Choroid plexus epithelial cell (primary cell): Measurements from ENCODE around the gene HDAC7.
"Not testable (repeated sequence)": the region's sequence is repeated elsewhere in the genome, so short reads cannot be mapped to it uniquely, and the experiment has no call there.

Experiments used
- DNase-seq: peaks from one replicate; pipeline ENCODE4 v3.0.0-alpha.2; 2010; ENCODE audit warnings: low read depth
- H3K4me3 ChIP-seq: 2 replicates; pipeline ENCODE4 v1.5.1; 2011; ENCODE audit warnings: low read depth, mild to moderate bottlenecking, control low read depth, low read length, moderate library complexity
- CTCF ChIP-seq: conservative IDR thresholded peaks from 2 replicates; pipeline ENCODE4 v1.5.1; 2011; ENCODE audit warnings: low read depth, mild to moderate bottlenecking, control low read depth, inconsistent platforms, low read length, moderate library complexity

HDAC7 gene

DNA sequence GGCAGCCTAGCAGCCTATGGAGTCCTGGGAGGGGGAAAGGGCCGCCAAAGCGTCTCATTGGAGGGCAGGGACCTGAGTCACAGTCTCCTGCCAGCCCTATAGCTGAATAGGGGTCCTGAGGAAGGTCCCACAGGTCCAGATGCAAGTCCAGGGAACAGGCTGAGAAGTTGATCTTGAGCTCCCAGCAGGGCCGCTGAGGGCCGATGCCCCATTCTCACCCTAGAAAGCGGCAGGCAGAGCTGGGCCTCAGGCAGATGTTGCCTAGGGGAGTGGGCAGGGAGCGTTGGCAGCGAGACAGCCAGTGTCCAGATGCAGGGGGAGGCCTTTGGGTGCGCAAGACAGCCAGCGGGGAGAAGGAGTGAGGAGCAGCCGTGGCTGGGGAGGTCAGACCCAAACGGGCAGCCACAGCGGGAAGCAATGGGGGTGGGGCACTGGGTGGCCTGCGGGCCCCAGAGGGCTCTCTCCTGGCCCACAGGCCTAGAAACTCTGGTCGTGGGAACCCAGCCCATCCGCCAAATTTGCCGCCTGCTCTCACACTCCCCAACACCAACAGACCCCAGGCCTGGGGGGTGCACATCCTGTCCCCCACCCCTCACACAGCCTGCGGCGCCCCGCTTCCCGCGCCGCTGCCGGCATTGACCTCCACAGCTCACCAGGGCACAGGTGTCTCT, 1.1 kb downstream of the HDAC7 start:
- peak overlapping the region; percentile 76 for H3K4me3 ChIP-seq
- no peak for TF ChIP-seq CTCF
- DNase-seq, result no peak

GRCh38 chr12:47818007-47818376, 1.7 kb downstream of the HDAC7 start:
- TF ChIP-seq CTCF, result peak; percentile 25
- H3K4me3 ChIP-seq, result peak overlapping the region; percentile 76
- DNase-seq, result no peak

GRCh38 chr12:47817272-47818006, 2.3 kb downstream of the HDAC7 start:
- peak; percentile 51 for TF ChIP-seq CTCF
- H3K4me3 ChIP-seq, result peak overlapping the region; percentile 76
- no peak for DNase-seq

- peak overlapping the region; percentile 76 for H3K4me3 ChIP-seq
- TF ChIP-seq CTCF, result no peak
- peak; percentile 56 for DNase-seq
Measured at GRCh38 chr12:47816403-47817271, 3.1 kb downstream of the HDAC7 start.

- DNase-seq, H3K4me3 ChIP-seq: not testable (repeated sequence)
Measured at GRCh38 chr12:47815447-47815846, 4.3 kb downstream of the HDAC7 start.

GRCh38 chr12:47814539-47815170, 5.0 kb downstream of the HDAC7 start:
- no peak overlapping the region for H3K4me3 ChIP-seq
- DNase-seq, result no peak

More at GRCh38 chr12:47814539-47815170, 5.0 kb downstream of the HDAC7 start:
- no peak for TF ChIP-seq CTCF
